HG02623 (cell line): ENCODE data around the gene ZNF532.
A peak's percentile ranks its signal among the peaks of the same experiment; 100 is the strongest.

Source experiments
- ATAC-seq: cut with Tn5 transposase; IDR thresholded peaks from one replicate; pipeline ENCODE4 v1.9.1; 2021; ENCODE audit warnings: moderate library complexity; ENCODE audit not compliant: unreplicated experiment

ZNF532 gene

DNA sequence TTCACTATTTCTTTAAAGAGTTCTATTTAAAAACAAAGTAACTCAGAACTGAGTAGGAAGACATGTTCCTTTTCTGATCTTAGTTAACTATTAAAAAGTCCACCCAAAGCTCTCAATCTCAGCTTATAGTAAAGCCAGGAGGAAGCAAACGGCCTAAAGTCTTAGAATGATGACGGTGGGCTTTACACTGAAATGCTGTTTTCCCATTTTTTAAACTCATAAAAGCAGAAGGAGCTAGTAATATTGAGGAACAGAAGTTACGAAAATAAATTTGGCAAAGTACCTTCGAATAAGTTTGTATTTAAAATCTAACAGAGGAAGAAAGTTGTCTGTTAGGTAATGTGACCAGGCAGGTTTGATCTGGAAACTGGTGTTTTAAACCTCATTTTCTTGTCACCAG, 111.1 kb downstream of the ZNF532 start:
- no peak for ATAC-seq

DNA sequence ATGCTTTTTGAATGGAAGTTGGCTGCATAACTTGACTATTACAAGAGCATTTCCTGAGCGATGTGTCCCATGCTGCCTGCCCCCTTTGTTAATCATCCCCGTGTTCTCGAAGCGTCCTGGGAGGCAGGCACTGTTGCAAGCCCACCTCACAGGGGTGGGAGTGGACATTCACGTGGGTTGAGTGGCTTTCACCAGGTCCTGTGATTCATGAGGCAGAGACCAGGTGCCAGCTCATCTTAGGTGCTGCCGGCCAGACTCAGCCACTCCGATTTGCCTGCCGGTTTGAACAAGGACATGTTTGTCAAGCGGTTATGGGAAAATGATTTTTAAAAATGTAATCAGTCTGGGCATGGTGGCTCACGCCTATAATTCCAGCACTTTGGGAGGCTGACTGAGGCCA, 112.5 kb downstream of the ZNF532 start:
- no peak for ATAC-seq

DNA sequence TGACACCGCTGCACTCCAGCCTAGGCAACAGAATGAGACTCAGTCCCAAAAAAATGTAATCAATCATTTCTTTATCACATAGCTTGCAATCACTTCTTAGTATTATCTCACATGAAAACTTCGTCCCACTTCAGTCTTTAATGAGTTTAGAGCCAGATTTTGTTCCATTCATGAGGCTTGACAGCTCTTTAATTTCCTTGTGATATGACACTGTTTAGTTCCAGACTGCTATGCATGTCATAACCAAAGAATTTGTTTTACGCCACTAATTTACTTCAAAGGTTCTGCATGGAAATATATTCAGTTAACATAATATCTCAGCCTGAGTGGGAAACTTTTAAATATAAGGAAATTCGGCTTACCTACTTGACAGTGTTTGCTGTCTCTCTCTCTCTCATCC, 113.1 kb downstream of the ZNF532 start:
- ATAC-seq = no peak

DNA sequence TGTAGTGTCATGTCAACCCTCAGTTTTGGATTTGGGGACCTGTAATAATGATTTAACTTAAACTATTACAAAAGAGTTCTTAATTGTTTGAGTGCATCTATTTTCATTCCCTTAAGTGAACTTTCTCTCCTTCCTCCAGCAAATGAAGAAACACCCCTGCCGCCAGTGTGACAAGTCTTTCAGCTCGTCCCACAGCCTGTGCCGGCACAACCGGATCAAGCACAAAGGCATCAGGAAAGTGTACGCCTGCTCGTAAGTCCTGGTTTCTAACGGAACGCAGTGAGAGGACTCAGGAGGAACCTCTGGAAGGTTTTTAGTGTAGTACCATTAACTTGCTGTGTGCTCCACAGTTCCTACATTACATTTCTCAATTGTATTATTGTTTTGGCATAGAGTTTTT, 114.2 kb downstream of the ZNF532 start:
- no peak for ATAC-seq

DNA sequence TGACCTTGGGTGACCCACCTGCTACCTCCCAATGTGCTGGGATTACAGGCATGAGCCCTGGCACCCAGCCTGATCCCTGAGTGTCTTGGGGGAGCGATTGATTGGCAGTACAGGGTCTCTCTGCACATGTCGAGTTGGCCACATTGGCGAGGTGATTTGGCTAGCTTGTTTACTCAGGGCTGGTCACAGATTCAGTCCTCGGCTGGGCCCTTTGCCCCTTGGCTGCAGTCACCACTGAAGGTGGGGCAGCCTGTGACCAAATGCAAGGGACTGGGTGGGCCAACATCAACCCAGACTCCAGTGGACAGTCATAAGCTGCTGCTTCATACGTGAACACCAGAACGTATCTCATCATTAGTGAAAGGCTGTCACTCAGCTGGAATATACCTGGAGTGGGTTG, 114.9 kb downstream of the ZNF532 start:
- ATAC-seq = no peak

DNA sequence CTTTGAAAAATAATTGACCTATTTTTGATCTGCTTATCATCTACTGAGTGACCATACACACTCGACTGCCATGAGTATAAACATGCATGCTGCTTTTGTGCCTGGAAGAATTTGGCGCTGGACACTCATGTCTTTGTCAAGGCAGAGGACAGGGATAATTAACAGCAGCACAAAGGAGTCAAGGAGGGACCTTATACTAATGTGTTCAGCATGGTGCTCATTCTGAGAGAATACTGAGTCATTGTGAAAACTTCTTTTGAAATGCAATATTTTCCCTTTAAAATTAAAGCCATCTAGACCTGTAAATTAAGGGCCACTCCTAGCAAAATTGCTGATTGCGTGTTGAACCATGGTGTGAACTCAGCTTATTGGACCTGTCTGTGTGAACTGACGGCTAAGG, 116.3 kb downstream of the ZNF532 start:
- no peak for ATAC-seq

DNA sequence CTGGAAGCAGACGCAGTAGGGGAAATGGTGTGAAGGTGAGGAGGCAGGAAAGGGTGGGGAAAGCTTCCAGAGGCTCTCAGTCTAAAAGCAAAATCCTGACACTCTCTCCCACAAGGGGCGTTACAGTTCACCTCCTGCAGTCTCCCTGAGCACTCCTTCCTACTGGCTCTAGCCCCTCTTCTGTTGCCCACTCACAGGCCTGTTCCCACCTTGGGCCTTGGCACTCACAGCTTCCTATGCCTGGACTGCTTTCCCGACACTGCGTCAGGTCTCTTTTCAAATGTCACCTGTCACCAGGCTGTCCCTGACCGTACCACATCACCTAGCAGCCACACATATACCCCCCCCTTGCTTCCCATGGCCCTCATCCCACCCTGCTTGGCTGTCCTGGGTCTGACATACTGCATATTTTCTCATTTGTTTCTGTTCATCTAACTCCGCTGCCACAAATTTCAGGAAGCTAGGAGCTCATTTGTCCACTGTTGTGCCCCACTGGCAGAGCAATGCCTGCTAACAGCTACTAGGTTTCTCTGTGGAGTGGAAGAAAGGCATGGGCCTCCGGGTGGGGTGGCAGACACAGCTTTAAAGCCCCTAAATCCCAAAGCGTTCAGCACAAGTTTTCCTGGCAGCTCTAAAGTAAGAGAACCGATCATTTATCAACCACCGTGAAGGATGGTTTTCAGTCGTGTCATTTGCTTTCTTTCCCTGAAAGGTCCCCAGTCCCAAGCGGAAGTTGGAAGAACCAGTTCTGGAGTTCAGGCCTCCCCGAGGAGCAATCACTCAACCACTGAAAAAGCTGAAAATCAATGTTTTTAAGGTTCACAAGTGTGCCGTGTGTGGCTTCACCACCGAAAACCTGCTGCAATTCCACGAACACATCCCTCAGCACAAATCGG, 118.8 kb downstream of the ZNF532 start:
- ATAC-seq = no peak

DNA sequence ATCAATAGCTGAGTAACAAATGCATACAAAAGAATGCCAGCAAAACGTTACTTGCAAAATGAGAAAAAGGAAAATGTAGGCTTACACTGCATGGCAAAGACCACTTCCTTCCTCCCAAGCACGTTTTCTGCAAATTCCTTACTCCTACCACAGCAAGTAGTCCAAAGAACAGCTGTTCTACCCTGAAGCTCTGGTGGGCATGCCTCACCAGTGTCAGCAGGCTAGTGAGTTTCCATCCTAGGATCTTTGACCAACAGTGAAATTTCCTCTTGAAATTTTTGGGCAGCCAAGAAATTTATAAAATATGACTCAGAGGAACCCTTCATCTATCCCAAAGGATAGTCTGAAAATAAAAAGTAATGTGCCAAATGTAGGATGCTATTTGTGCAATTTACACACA, 123.9 kb downstream of the ZNF532 start:
- ATAC-seq = no peak

DNA sequence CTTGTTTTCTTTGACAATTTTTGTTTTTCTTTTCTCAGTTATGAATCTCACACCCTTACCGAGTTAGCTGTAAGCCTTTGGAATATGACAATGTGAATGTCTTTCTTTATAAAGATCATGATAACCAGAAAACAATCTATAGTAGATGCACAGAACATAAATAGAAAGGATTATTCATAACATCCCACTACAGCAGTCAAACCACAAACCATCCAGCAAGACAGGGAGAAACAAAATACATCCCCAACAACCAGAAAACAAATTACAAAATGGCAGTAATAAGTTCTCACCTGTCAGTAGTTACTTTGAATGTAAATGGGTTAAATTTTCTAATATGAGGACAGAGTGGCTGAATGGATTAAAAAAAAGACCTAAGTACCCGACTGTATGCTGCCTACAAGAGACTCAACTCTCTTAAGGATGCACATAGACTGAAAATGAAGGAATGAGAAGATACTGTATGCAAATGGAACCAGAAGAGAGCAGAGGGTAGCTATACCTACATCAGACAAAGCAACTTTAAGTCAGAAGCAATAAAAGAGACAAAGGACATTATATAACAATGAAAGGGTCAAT, 124.6 kb downstream of the ZNF532 start:
- ATAC-seq = no peak

DNA sequence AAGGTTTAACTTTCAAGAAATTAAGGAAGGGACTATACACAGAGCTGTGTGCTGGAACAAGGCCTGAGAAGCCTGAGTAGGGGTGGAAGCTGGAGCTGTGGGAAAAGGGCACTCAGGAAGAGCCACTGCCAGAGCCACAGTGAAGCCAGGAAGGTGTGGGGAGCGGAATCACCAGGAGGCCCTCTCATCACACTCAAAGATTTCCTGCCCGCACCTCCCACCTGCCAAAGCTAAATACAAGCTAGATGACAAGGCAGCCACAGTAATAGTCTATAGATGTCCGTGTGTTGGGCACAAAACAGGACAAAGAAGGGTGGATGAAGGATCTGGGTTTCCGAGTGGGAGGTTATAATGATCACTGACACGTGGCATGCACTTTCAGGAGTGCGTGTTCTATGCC, 126.0 kb downstream of the ZNF532 start:
- ATAC-seq = no peak

DNA sequence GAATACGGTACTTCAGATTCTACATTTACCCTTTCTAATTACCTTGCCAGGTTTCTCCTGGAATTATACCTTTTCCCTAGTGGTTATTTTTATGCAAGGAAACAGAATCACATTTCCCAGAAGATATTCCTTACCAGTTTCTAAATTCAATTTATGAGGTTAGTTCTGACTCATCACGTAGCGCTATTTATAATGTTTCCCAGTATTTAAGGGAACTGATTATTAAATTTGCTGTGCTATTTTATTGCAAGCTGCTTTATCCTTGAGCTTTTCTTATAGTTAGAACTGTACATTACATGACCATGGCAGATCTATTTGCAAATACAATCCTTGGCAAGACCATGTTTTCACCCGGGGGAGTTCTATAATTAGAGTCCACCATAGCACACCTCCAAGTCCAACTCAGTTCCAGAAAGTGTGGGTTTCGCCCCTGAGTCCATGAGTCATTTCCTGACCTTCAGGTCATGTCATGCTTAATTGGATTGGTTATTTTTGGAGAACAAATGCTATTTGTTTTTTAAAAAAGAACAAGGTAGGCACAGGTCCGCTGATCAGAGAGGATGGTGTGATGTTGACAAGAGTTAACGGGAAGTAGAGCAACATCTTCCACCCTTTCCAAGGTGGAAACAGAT, 126.6 kb downstream of the ZNF532 start:
- peak; percentile 60 for ATAC-seq

DNA sequence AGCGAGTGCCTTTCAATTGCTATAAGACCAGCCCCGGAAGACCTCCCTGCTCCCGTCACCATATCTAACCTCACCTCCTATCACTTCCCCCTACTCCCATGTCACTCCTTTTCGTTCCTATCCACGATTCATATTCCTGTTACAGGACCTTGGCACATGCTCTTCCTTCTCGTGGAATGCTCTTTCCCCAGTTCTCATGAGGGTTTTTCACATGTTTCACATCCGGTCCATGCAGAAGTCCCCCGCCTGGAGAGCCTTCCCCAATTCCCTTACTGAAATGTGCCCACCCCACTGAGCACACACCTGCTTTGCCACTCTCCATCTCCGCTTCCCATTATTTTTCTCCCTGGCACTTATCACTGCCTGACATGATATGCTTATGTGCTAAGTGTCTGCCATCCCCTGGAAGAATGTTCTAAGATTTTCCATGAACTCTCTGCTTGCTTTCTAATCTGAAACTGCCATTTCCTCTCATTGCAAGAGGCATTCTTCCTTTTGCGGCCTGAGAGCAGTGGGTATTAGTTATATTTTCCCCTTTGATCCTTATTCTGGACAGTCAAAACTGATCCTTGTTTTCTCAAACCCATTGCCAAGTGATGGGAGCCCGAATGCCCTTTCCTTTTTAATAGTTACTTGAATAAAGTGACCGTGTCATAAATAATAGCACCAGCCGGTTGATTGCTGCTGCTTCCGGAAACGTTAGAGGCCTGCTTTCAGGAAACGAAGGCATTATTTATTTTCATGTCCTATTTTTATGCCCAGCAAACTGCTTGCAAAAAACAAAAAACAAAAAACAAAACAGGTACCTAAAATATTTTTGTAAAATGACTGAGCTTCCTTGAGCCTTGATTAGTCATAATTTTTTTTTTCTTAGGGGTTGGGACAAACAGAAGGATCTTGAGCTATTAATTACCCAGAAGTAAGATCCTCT, 127.9 kb downstream of the ZNF532 start:
- no peak for ATAC-seq

DNA sequence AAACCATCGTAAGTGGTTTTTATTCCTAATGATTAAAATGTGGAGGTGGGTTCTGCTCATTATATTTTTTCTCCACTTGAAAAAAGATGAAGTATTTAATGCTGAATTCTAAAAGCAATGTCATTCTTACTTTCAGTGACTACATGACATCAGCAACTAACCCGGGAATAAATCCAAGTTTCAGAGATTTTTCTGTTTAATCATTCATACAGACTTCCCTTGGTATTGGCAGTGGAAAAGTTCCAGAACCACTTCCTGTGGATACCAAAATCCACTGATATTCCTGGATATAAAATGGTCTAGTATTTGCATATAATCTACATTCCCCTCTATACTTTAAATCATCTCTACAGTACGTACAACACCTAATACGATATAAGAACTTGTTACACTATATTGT, 128.6 kb downstream of the ZNF532 start:
- no peak for ATAC-seq

DNA sequence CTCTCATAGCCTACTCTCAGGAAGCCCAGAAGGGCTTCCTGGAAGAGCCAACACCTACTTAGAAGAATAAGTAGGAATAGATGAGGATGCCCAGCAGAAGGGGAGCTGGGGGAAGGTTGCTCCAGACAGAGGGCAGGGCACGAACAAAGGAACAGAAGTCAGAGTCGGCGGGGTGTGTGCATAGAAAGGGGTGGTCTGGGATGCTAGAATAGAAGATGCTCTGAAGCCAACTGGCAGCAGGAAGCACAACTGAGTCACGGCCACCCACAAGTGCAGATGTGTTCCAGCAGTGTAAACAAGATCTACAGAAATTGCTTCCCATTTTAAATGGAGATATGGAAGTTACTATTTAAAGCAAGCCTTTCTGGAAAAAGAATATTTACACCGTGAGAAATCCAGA, 131.0 kb downstream of the ZNF532 start:
- ATAC-seq = no peak

DNA sequence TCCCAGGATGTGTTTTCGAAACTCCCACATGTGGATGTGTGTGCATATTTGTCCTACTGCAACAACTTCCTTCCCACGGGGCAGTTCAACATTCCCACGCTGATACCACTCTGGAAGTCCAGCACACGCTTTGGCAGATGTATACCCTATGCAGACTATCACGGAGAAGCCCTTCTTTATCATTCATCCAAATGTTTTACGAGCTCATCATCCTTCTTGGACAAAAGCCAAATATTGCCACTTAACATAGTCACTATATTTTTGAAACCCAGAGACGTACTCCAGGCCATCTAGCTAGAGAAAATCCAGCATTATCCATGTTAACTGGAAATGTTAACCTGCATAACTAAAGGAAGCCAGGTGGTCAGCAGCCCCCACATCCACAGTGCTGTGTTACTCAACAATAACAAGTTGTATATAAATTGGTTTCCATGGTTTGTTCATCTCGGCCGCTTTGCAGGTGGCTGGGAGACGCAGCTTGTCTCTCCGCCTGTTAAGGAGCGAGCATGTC, 131.5 kb downstream of the ZNF532 start:
- ATAC-seq = no peak

DNA sequence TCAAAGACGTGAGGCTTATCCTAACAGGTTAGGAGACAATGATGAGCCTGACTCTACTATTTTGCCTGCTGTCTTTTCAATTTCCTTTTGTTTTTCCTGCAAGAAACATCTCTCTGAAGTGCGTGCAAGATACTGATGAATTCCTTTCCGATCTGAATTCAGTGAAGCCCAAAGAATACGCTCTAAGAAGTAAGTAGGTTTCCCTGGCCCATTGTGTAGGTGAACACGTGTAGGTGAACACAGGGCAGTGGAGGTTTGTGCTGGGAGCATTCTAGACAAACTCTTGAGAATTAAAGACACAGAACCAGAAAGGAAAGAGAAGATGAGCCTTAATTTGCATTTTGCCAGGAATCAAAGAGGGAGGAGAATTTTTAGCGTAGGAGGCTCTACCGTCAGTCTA, 132.0 kb downstream of the ZNF532 start:
- ATAC-seq = no peak

DNA sequence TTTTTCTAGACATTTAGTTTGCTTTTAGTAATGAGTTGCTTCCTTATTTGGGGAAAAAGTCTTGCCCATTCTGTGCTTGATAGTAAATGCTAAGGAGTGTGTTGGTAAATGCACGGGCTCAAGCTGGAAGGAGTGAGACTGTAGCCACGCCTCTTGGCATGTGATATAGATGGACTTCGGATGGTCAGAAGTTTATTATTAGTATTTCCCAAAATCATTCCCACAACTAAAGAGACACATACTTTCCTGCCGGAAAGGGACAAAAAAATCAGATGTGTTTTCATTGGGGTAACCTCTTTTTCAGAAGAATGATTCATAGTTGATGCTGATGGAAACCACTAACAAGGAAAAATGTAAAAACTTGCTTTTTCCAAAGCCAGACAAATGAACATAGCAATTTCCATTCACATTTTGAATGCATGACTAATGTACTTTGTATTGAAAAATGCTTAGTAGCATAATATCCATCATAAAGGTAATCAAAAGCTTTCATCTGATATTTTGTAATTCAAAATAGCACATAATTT, 133.2 kb downstream of the ZNF532 start:
- no peak for ATAC-seq

DNA sequence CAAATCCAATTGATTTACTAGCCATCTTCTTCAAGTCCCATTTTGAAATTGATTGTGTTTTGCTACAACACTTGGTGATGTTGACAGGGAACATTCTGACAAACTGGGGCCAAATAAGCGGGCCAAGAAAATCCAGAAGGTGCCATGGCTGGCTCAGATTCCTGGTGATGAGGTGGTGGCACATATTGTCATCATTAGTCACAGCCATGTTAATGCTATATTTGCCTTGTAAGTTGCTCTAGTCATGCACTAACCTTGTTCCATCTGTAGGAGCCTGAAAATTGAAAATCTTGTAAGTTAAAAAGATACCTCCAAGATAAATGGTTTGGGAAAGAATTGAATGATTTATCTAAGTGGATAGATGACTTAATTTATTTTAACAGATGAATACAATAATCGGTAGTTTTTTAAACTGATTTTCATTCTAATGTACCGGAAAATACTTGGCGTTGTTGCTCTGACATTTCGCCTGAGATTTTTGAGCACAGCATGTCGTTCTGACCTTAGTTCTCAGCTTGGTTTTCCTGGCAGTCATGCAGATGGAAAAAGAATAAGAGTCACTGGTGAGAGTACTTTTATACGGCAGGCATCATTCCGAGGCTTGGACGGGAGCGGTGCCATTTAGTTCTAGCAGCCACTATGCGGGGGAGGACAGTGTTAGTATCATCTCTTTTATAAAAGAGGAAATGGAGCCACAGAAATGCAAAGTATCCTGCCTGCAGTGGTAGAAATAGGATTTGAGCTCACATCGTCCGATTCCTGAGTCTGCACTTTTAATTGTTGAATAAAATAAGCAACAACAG, 133.9 kb downstream of the ZNF532 start:
- ATAC-seq = no peak

DNA sequence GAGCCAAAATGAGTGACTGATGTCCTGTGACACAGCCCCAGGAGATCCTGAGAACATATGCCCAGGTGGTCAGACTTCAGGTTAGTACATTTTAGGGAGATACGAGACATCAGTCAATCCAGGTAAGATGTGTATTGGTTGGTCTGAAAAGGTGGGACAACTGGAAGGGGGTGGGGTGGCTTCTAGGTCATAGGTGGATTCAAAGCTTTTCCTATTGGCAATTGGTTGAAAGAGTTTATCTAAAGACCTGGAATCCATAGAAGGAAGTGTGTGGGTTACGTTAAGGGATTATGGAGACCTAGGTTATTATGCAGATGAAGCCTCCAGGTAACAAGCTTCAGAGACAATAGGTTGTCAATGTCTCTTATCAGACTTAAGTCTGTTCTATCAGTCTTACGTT, 136.5 kb downstream of the ZNF532 start:
- ATAC-seq = no peak

DNA sequence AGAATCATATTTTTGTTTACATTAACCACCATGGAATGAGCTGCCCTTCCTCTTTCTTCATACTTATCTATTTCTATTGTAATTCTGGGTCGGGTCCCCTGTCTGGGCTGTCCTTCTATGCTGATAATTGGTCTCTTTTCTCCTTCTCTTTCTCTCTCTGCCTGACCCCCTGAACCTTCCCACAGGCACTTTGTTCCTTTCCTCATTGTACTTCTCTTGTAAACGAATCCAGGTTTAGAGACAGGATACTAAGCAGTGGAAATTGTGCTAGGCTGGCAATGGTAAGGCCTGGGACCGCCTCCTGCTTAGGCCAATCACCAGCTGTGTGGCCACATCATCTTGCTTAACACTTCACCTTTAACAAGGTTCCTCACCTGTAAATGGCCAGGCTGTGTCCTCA, 137.0 kb downstream of the ZNF532 start:
- no peak for ATAC-seq
